ENCODE data around the gene SLC24A3.
A peak's percentile ranks its signal among the peaks of the same experiment; 100 is the strongest.
"Not testable (repeated sequence)": the region's sequence is repeated elsewhere in the genome, so short reads cannot be mapped to it uniquely, and the experiment has no call there.

SLC24A3 gene

GRCh38 chr20:19658137-19658536 is 445.7 kb downstream of the SLC24A3 start:
- no peak for DNase-seq

GRCh38 chr20:19659448-19659847 is 447.0 kb downstream of the SLC24A3 start:
- no peak for DNase-seq

- no peak for DNase-seq
These were observed 448.5 kb downstream of the SLC24A3 start for GRCh38 chr20:19660808-19661378.

GRCh38 chr20:19661717-19662636 is 449.5 kb downstream of the SLC24A3 start:
- peak; percentile 63 for DNase-seq

- no peak for DNase-seq
These were observed 450.2 kb downstream of the SLC24A3 start for GRCh38 chr20:19662637-19662995.

GRCh38 chr20:19668418-19668817 is 456.0 kb downstream of the SLC24A3 start:
- no peak for DNase-seq

- DNase-seq = no peak
These were observed 458.4 kb downstream of the SLC24A3 start for GRCh38 chr20:19670829-19671228.

- DNase-seq = no peak
These were observed 458.9 kb downstream of the SLC24A3 start for GRCh38 chr20:19671374-19671773.

GRCh38 chr20:19672498-19672897 is 460.1 kb downstream of the SLC24A3 start:
- DNase-seq = no peak

- peak; percentile 4 for DNase-seq
These were observed 461.1 kb downstream of the SLC24A3 start for GRCh38 chr20:19673575-19673974.

- no peak for DNase-seq
These were observed 463.8 kb downstream of the SLC24A3 start for GRCh38 chr20:19676202-19676601.

GRCh38 chr20:19677336-19677735 is 464.9 kb downstream of the SLC24A3 start:
- DNase-seq = no peak

GRCh38 chr20:19678591-19678990 is 466.1 kb downstream of the SLC24A3 start:
- not testable (repeated sequence) for DNase-seq

GRCh38 chr20:19679900-19680495 is 467.6 kb downstream of the SLC24A3 start:
- no peak for DNase-seq

GRCh38 chr20:19682249-19682648 is 469.8 kb downstream of the SLC24A3 start:
- DNase-seq = no peak

- no peak for DNase-seq
These were observed 470.7 kb downstream of the SLC24A3 start for GRCh38 chr20:19683188-19683587.

- no peak for DNase-seq
These were observed 471.4 kb downstream of the SLC24A3 start for GRCh38 chr20:19683822-19684221.

GRCh38 chr20:19688031-19688806 is 475.8 kb downstream of the SLC24A3 start:
- DNase-seq = no peak

- no peak for DNase-seq
These were observed 478.0 kb downstream of the SLC24A3 start for GRCh38 chr20:19690462-19690861.

- no peak for DNase-seq
These were observed 478.7 kb downstream of the SLC24A3 start for GRCh38 chr20:19691125-19691524.

GRCh38 chr20:19692100-19692499 is 479.7 kb downstream of the SLC24A3 start:
- no peak for DNase-seq

- peak; percentile 16 for DNase-seq
These were observed 480.3 kb downstream of the SLC24A3 start for GRCh38 chr20:19692685-19693119.

GRCh38 chr20:19693508-19693907 is 481.1 kb downstream of the SLC24A3 start:
- no peak for DNase-seq

Measured in COR-L47 (cell line).